HepG2 (cell line): ENCODE measurements around the gene ATP10A. TPM values are rescaled to one million over a fixed set of nuclear protein-coding genes. Genes with fewer than 3 reads are reported as not detected.

Source experiments
- ATAC-seq: fragments of 200-7000 bp; cut with Tn5 transposase; 3 replicates; pipeline ENCODE4 v1.9.1; 2020; ENCODE audit warnings: mild to moderate bottlenecking, moderate library complexity
- BruUV-seq: library from RNA; stranded (reverse); fragments of 400-500 nt; replicated peaks from 2 replicates; lab custom pipeline; 2021; lab: Mats Ljungman, UMichigan
- CTCF ChIA-PET: fragments of 300-600 bp; formaldehyde crosslinking; extraction: SDS; loops from one replicate; lab custom pipeline; 2021; ENCODE audit warnings: low total read pairs, inconsistent platforms, low intra/inter-chr PET ratio; lab: Yijun Ruan, JAX
- POLR2A ChIA-PET: fragments of 350-600 bp; sonication (Branson Sonifier 250); formaldehyde crosslinking; loops from one replicate; lab custom pipeline; 2020; ENCODE audit warnings: antibody characterized with exemption, inconsistent platforms; lab: Yijun Ruan, JAX
- DNase-seq: peaks from one replicate; pipeline ENCODE4 v3.0.0-alpha.2; 2015; ENCODE audit warnings: low spot score
- FAIRE-seq: peaks from 3 replicates; lab custom pipeline; 2011; peaks lifted over from hg19 to GRCh38; lab: Jason Lieb, UNC
- H2AFZ ChIP-seq: one replicate; pipeline ENCODE4 v1.6.1; 2011; ENCODE audit warnings: low read length, inconsistent platforms
- H3K27ac ChIP-seq: fragments of 300-600 bp; 3 replicates; pipeline ENCODE4 v1.8.0; 2011; ENCODE audit warnings: mixed run types, mild to moderate bottlenecking, mixed read lengths, low read length, inconsistent platforms; ENCODE audit not compliant: insufficient read depth; ENCODE audit errors: extremely low read length
- H3K27me3 ChIP-seq, 2 experiments: fragments of 200-600 bp in 1 of 2; 2 replicates in 1 of 2; 3 replicates in 1 of 2; pipeline versions ENCODE4 v1.6.0 to v1.8.0; 2011; ENCODE audit warnings: low read length in 2 of 2, mild to moderate bottlenecking in 2 of 2, moderate library complexity in 2 of 2, inconsistent platforms in 1 of 2; ENCODE audit not compliant: insufficient read depth in 2 of 2, control insufficient read depth in 1 of 2
- H3K36me3 ChIP-seq, 2 experiments: fragments of 200-600 bp in 1 of 2; replicated peaks in 1 of 2; 2 replicates in 1 of 2; 3 replicates in 1 of 2; pipeline versions ENCODE4 v1.5.1 to v1.8.0; 2011; ENCODE audit warnings: low read length in 2 of 2, inconsistent platforms in 1 of 2; ENCODE audit not compliant: insufficient read depth in 2 of 2, control insufficient read depth in 1 of 2
- H3K4me1 ChIP-seq: 2 replicates; pipeline ENCODE4 v1.5.1; 2012; ENCODE audit warnings: low read length, inconsistent platforms; ENCODE audit not compliant: insufficient read depth
- H3K4me2 ChIP-seq: 2 replicates; pipeline ENCODE4 v1.6.0; 2011; ENCODE audit warnings: low read depth, low read length, inconsistent platforms
- H3K4me3 ChIP-seq, 3 experiments: fragments of 200-600 bp in 1 of 3; sonication (generic), shearing (Covaris generic) in 1 of 3; replicated peaks in 1 of 3; 2 replicates each; pipeline ENCODE4 v1.5.1; 2011 to 2016; ENCODE audit warnings: low read length in 3 of 3, inconsistent platforms in 2 of 3, low read depth in 2 of 3, mild to moderate bottlenecking in 2 of 3, control low read depth in 1 of 3, mixed read lengths in 1 of 3; ENCODE audit not compliant: insufficient read depth in 1 of 3
- H3K79me2 ChIP-seq: one replicate; pipeline ENCODE4 v1.6.1; 2011; ENCODE audit warnings: low read length, inconsistent platforms; ENCODE audit not compliant: insufficient read depth
- H3K9ac ChIP-seq: 2 replicates; pipeline ENCODE4 v1.6.0; 2011; ENCODE audit warnings: mild to moderate bottlenecking, low read depth, low read length, inconsistent platforms; ENCODE audit not compliant: insufficient read depth
- H3K9me3 ChIP-seq: 2 replicates; pipeline ENCODE4 v1.5.1; 2012; ENCODE audit warnings: mild to moderate bottlenecking, low read length
- H4K20me1 ChIP-seq: 2 replicates; pipeline ENCODE4 v1.6.0; 2011; ENCODE audit warnings: inconsistent platforms, mild to moderate bottlenecking, low read length, moderate library complexity; ENCODE audit not compliant: insufficient read depth
- ATF7-NPFF ChIP-seq: sonication (generic); formaldehyde crosslinking; IDR thresholded peaks from 2 replicates; pipeline ENCODE4 v1.8.1; 2023; ENCODE audit warnings: mild to moderate bottlenecking, low read depth, missing genetic modification reagents, moderate library complexity
- CHD2 ChIP-seq: IDR thresholded peaks from 2 replicates; pipeline ENCODE4 v1.6.1; 2011; ENCODE audit warnings: low read depth, low read length, improper control_type of control experiment
- EP300 ChIP-seq, 3 experiments: sonication (generic) in 1 of 3; formaldehyde crosslinking in 1 of 3; IDR thresholded peaks; 2 replicates each; pipeline versions ENCODE4 v1.5.1 to v1.6.1; 2011 to 2020; ENCODE audit warnings: low read depth in 2 of 3, low read length in 2 of 3, borderline replicate concordance in 1 of 3, improper control_type of control experiment in 1 of 3, mild to moderate bottlenecking in 1 of 3, missing genetic modification reagents in 1 of 3, moderate library complexity in 1 of 3
- MYC ChIP-seq: sonication (generic); formaldehyde crosslinking; IDR thresholded peaks from 2 replicates; pipeline ENCODE4 v1.9.0; 2021; ENCODE audit warnings: missing genetic modification reagents, borderline replicate concordance
- ZNF451 ChIP-seq: sonication (generic); formaldehyde crosslinking; IDR thresholded peaks from 2 replicates; pipeline ENCODE4 v1.5.0; 2020; ENCODE audit warnings: mild to moderate bottlenecking, missing genetic modification reagents
- ZNF652 ChIP-seq: IDR thresholded peaks from 2 replicates; pipeline ENCODE4 v1.6.1; 2016; ENCODE audit warnings: low read depth, borderline replicate concordance
- ZNF777 ChIP-seq: sonication (generic); formaldehyde crosslinking; IDR thresholded peaks from 2 replicates; pipeline ENCODE4 v1.4.0; 2020; ENCODE audit warnings: missing genetic modification reagents
- ZNF83 ChIP-seq: sonication (generic); formaldehyde crosslinking; IDR thresholded peaks from 2 replicates; pipeline ENCODE4 v1.4.0; 2020; ENCODE audit warnings: missing genetic modification reagents, mild to moderate bottlenecking, borderline replicate concordance
- WGBS: methylation state at CpG from one replicate; pipeline ENCODE4 v1.1.6; 2017; ENCODE audit warnings: low lambda C conversion rate; 5-methylcytosine and 5-hydroxymethylcytosine counted together
- in situ Hi-C: cut with HindIII; loops from 2 replicates; pipeline ENCODE4 v1.10.0; 2017; ENCODE audit warnings: low pct_unique_long_range_greater_than_20kb; ENCODE audit not compliant: extremely low pct_ligation_motif_present
- intact Hi-C: fragments of 100-400 bp; cut with micrococcal nuclease; formaldehyde crosslinking; loops from one replicate; pipeline ENCODE4 v1.10.0; 2022; ENCODE audit not compliant: unreplicated experiment
- polyA plus RNA-seq, 8 experiments: library from polyadenylated mRNA; depleted of rRNA in 3 of 8; stranded (reverse) in 7 of 8; unstranded in 1 of 8; fragments of >200 nt; fragmentation: Illumina TruSeq in 4 of 8; extraction: Trizol in 4 of 8; gene quantifications; 2 replicates each; pipeline versions ENCODE4 v1.2.1 to v1.2.3, GENCODE V29; 2011 to 2016; ENCODE audit warnings: low read depth in 4 of 8, missing spikeins in 1 of 8, mixed read lengths in 1 of 8; ENCODE audit not compliant: insufficient read depth in 1 of 8
- total RNA-seq, 5 experiments: library from RNA; depleted of rRNA; stranded (reverse); fragments of >200 nt; fragmentation: Illumina TruSeq; extraction: Trizol; gene quantifications; 2 replicates each; pipeline ENCODE4 v1.2.3, GENCODE V29; 2016; ENCODE audit warnings: low read depth in 1 of 5
- TF ChIP-seq, protein P1 (sequence below): IDR thresholded peaks from 2 replicates; pipeline ENCODE4 v1.6.1; 2018; ENCODE audit warnings: missing genetic modification reagents, mild to moderate bottlenecking, missing compliant biosample characterization
- TF ChIP-seq, protein P2 (sequence below): sonication (generic); formaldehyde crosslinking; IDR thresholded peaks from 2 replicates; pipeline ENCODE4 v1.5.1; 2020; ENCODE audit warnings: mild to moderate bottlenecking, missing genetic modification reagents, moderate library complexity

Gene ATP10A
- total and polyA plus RNA-seq, 2 of the 13 experiments (the other 11 are each of a cell fraction or from before 2014, with no cell fraction given) = 0.58 to 4.2 TPM

DNA sequence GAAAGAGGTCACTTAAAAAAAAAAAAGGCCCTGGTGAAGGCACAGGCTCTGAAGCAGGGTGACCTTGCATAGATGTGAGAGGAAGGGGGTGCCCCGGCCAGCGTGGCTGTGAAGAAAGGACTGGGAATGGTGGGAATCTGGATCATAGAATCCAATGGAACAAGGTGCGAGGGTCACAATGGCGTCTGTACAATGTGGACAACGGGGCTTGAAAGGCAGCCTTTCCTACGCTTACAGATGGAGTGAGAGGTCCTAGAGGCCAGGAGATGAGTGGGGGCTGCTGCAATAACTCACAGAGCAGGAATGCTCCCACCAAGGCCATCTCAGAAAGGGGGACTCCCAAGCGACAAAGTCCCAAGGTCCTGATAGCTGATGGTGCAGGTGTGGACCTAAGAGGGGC is 162.2 kb downstream of the ATP10A start (continued):
- TF ChIP-seq ZNF83 = no peak
- TF ChIP-seq ZNF777 (CRISPR knock-in tag) = no peak
- TF ChIP-seq ZNF451 (CRISPR knock-in tag) = no peak
- no peak for TF ChIP-seq ZNF652 (CRISPR knock-in tag)
- TF ChIP-seq, protein P1, sequence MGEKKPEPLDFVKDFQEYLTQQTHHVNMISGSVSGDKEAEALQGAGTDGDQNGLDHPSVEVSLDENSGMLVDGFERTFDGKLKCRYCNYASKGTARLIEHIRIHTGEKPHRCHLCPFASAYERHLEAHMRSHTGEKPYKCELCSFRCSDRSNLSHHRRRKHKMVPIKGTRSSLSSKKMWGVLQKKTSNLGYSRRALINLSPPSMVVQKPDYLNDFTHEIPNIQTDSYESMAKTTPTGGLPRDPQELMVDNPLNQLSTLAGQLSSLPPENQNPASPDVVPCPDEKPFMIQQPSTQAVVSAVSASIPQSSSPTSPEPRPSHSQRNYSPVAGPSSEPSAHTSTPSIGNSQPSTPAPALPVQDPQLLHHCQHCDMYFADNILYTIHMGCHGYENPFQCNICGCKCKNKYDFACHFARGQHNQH (CRISPR knock-in tag) = no peak
- no peak for TF ChIP-seq CHD2
- TF ChIP-seq ATF7-NPFF (CRISPR knock-in tag) = no peak

- in situ Hi-C loops = no loop called here
- FAIRE-seq = no peak
These were observed 165.5 kb downstream of the ATP10A start for GRCh38 chr15:25697586-25697985.

More at GRCh38 chr15:25697586-25697985, 165.5 kb downstream of the ATP10A start:
- no TSS peak for BruUV-seq
- no peak overlapping the region for H3K4me3 ChIP-seq
- no peaks in the 10 kb centered on the region for H4K20me1 ChIP-seq
- no peaks in the 10 kb centered on the region for H3K36me3 ChIP-seq
- H3K27ac ChIP-seq = no peak overlapping the region
- no peak for TF ChIP-seq MYC (CRISPR knock-in tag)
- TF ChIP-seq, protein P2, sequence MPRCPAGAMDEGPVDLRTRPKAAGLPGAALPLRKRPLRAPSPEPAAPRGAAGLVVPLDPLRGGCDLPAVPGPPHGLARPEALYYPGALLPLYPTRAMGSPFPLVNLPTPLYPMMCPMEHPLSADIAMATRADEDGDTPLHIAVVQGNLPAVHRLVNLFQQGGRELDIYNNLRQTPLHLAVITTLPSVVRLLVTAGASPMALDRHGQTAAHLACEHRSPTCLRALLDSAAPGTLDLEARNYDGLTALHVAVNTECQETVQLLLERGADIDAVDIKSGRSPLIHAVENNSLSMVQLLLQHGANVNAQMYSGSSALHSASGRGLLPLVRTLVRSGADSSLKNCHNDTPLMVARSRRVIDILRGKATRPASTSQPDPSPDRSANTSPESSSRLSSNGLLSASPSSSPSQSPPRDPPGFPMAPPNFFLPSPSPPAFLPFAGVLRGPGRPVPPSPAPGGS (CRISPR knock-in tag) = no peak
- TF ChIP-seq EP300 (IDR thresholded peaks at IDR 0.05; ENCODE audit: low read depth in 2 of 2, low read length in 2 of 2) = no peak
- TF ChIP-seq EP300 (CRISPR knock-in tag; IDR thresholded peaks at IDR 0.05; ENCODE audit: borderline replicate concordance) = no peak
- ATAC-seq (no peak), DNase-seq (no peak)
- ChIA-PET POLR2A (no interaction called here), CTCF (no interaction called here)
- no peaks in the 10 kb centered on the region for H3K4me1 ChIP-seq
- H3K9ac ChIP-seq = no peak overlapping the region
- WGBS = 80% methylated on average over 1 of the region's 1 CpG
- H2AFZ ChIP-seq = no peak overlapping the region
- H3K9me3 ChIP-seq = no peaks in the 10 kb centered on the region
- H3K4me2 ChIP-seq = no peak overlapping the region
- no peaks in the 10 kb centered on the region for H3K79me2 ChIP-seq
- H3K27me3 ChIP-seq = no peaks in the 10 kb centered on the region
- intact Hi-C loops = loop anchor here (10.0 kb wide), 1 partner anchor 1167 kb away; the partner anchor contains the start of gene GABRA5
